Stomach (tissue), 9 donors: ENCODE results near the gene SPATS2. TPM values are rescaled to one million over a fixed set of nuclear protein-coding genes. Genes with fewer than 3 reads are reported as not detected.

Source experiments
- DNase-seq, 2 donors: peaks; one replicate each; pipeline versions ENCODE4 v3.0.0 to v3.0.0-alpha.2; 2013 to 2019
- H3K27ac ChIP-seq, 5 donors: fragments of 200-600 bp in 4 of 5; sonication (generic) in 4 of 5; one replicate each; pipeline ENCODE4 v1.5.1; 2013 to 2019; ENCODE audit warnings: mild to moderate bottlenecking in 1 of 5, moderate library complexity in 1 of 5
- H3K27me3 ChIP-seq, 3 donors: fragments of 200-600 bp; sonication (generic); one replicate each; pipeline ENCODE4 v1.5.1; 2017 to 2019; ENCODE audit warnings: mixed run types in 1 of 3
- H3K36me3 ChIP-seq, 4 donors: fragments of 200-600 bp; sonication (generic); 1 replicate in 3 of 4; 2 replicates in 1 of 4; pipeline ENCODE4 v1.5.1; 2016 to 2019
- H3K4me1 ChIP-seq, 4 donors: fragments of 200-600 bp; sonication (generic); one replicate each; pipeline ENCODE4 v1.5.1; 2016 to 2019
- H3K4me3 ChIP-seq, 4 donors: fragments of 200-600 bp; sonication (generic) in 3 of 4; one replicate each; pipeline ENCODE4 v1.5.1; 2016 to 2019; ENCODE audit warnings: mild to moderate bottlenecking in 1 of 4
- H3K9me3 ChIP-seq, 4 donors: fragments of 200-600 bp; sonication (generic); one replicate each; pipeline ENCODE4 v1.5.1; 2016 to 2019
- CTCF ChIP-seq, 7 experiments: fragments of 450-650 bp in 4 of 7; fragments of 200-600 bp in 3 of 7; sonication (generic) in 3 of 7; IDR thresholded peaks; one replicate each; pipeline ENCODE4 v1.5.1; 2016 to 2019; ENCODE audit warnings: antibody characterized with exemption in 7 of 7, control low read depth in 2 of 7, mild to moderate bottlenecking in 1 of 7
- EP300 ChIP-seq: sonication (generic); formaldehyde crosslinking; IDR thresholded peaks from one replicate; pipeline ENCODE4 v1.6.1; 2017; ENCODE audit warnings: antibody characterized with exemption
- POLR2A ChIP-seq, 4 donors: fragments of 450-650 bp; IDR thresholded peaks; one replicate each; pipeline ENCODE4 v1.6.1; 2016; ENCODE audit warnings: antibody characterized with exemption in 4 of 4, control low read depth in 2 of 4, mild to moderate bottlenecking in 1 of 4, moderate library complexity in 1 of 4
- POLR2AphosphoS5 ChIP-seq, 3 donors: sonication (generic); formaldehyde crosslinking; IDR thresholded peaks; one replicate each; pipeline ENCODE4 v1.6.1; 2016; ENCODE audit warnings: antibody characterized with exemption in 3 of 3
- WGBS, 5 donors: extraction: QIAGEN DNeasy Blood & Tissue Kit in 3 of 5; methylation state at CpG; one replicate each; pipeline versions ENCODE4 v1.1.5 to v1.1.7; 2013 to 2018; 5-methylcytosine and 5-hydroxymethylcytosine counted together
- intact Hi-C: fragments of 100-400 bp; cut with DNase I; formaldehyde crosslinking; loops from one replicate; pipeline ENCODE4 v1.15.1; 2023; ENCODE audit warnings: low total_unique reads
- polyA plus RNA-seq, 3 donors: library from polyadenylated mRNA; stranded (reverse); fragments of 200-250 nt; gene quantifications; one replicate each; pipeline ENCODE4 v1.2.3, GENCODE V29; 2013
- total RNA-seq, 5 donors: library from RNA; depleted of rRNA; stranded (reverse); fragments of >200 nt; gene quantifications; one replicate each; pipeline versions ENCODE4 v1.1.0 to v1.2.3, GENCODE V29; 2014 to 2016
- donor health status: healthy with polysubstance abuse.
- donor health status: Bipolar disorder and iron deficiency.
- donor health status: healthy.

The SPATS2 gene
- total and polyA plus RNA-seq, 8 donors, result 8.0 to 194 (median 17.8) TPM

GRCh38 chr12:49339464-49339861, 27.8 kb upstream of the SPATS2 start:
- intact Hi-C loops, result loop anchor here (5.0 kb wide), 1 partner anchor 52 kb away; no protein-coding TSS in a partner anchor
- TF ChIP-seq POLR2AphosphoS5 (IDR thresholded peaks at IDR 0.05) (no peak), EP300 (no peak), CTCF (IDR thresholded peaks at IDR 0.05) (no peak), POLR2A (IDR thresholded peaks at IDR 0.05) (no peak)
- 26 to 51% (median 34%) methylated on average over 5 of the region's 5 CpGs for WGBS, 5 donors
- Histone ChIP-seq H3K27me3 (peaks cover 8 to 98% (median 41%) of the 10 kb centered on the region in 3 donors), H3K4me1 (peaks cover 28 to 40% (median 35%) of the 10 kb centered on the region in 4 donors), H3K36me3 (no peaks in the 10 kb centered on the region), H3K9me3 (no peaks in the 10 kb centered on the region), H3K4me3 (no peak overlapping the region), H3K27ac (no peak overlapping the region)
- DNase-seq, result peak; percentile 59 to 67

- no peak overlapping the region for H3K4me3 ChIP-seq
- peak in 1 of 2 donors; percentile 7 for DNase-seq
- no peak for TF ChIP-seq POLR2A (IDR thresholded peaks at IDR 0.05)
- no peak for TF ChIP-seq CTCF (IDR thresholded peaks at IDR 0.05)
- TF ChIP-seq EP300, result no peak
- TF ChIP-seq POLR2AphosphoS5 (IDR thresholded peaks at IDR 0.05), result no peak
- peaks cover 35 to 46% (median 40%) of the 10 kb centered on the region in 4 donors for H3K4me1 ChIP-seq
- 69 to 79% (median 75%) methylated on average over 6 of the region's 6 CpGs for WGBS, 5 donors
- no peaks in the 10 kb centered on the region for H3K36me3 ChIP-seq
- no peaks in the 10 kb centered on the region for H3K9me3 ChIP-seq
- H3K27ac ChIP-seq, result no peak overlapping the region
- H3K27me3 ChIP-seq, result peaks cover 8 to 98% (median 41%) of the 10 kb centered on the region in 3 donors
- intact Hi-C loops, result no loop called here
These were observed 27.0 kb upstream of the SPATS2 start for GRCh38 chr12:49340095-49340870.

GRCh38 chr12:49340971-49341776, 26.1 kb upstream of the SPATS2 start:
- H3K9me3 ChIP-seq, result no peaks in the 10 kb centered on the region

More at GRCh38 chr12:49340971-49341776, 26.1 kb upstream of the SPATS2 start:
- no peak overlapping the region for H3K4me3 ChIP-seq
- intact Hi-C loops, result no loop called here
- TF ChIP-seq CTCF (IDR thresholded peaks at IDR 0.05) (no peak), EP300 (no peak), POLR2A (IDR thresholded peaks at IDR 0.05) (no peak), POLR2AphosphoS5 (IDR thresholded peaks at IDR 0.05) (no peak)
- no peak overlapping the region for H3K27ac ChIP-seq
- H3K4me1 ChIP-seq, result peaks cover 44 to 53% (median 47%) of the 10 kb centered on the region in 4 donors
- WGBS, 5 donors, result 51 to 67% (median 58%) methylated on average over 14 of the region's 14 CpGs
- no peaks in the 10 kb centered on the region for H3K36me3 ChIP-seq
- peaks cover 5 to 98% (median 41%) of the 10 kb centered on the region in 3 donors for H3K27me3 ChIP-seq
- DNase-seq, result peak; percentile 22 to 24
